HG03196 (cell line): ENCODE results near the gene ATRIP.
"Not testable (repeated sequence)": the region's sequence is repeated elsewhere in the genome, so short reads cannot be mapped to it uniquely, and the experiment has no call there.

Source experiments
- ATAC-seq: cut with Tn5 transposase; IDR thresholded peaks from one replicate; pipeline ENCODE4 v1.9.1; 2021; ENCODE audit not compliant: unreplicated experiment

The ATRIP gene

GRCh38 chr3:48446425-48447193 is at the start of gene ATRIP:
TSS of gene ATRIP (plus strand) at chr3:48446737. CDS start at chr3:48446846, 109 bp downstream.
- ATAC-seq = peak; percentile 83

- ATAC-seq = no peak
Measured at GRCh38 chr3:48397767-48398681, 48.5 kb upstream of the ATRIP start.

GRCh38 chr3:48398701-48399386 is 47.7 kb upstream of the ATRIP start:
- ATAC-seq = no peak

- ATAC-seq = no peak
Measured at GRCh38 chr3:48399387-48400172, 47.0 kb upstream of the ATRIP start.

GRCh38 chr3:48400824-48401433 is 45.6 kb upstream of the ATRIP start:
- no peak for ATAC-seq

- ATAC-seq = not testable (repeated sequence)
Measured at GRCh38 chr3:48401434-48401901, 45.1 kb upstream of the ATRIP start.

GRCh38 chr3:48402281-48402732 is 44.2 kb upstream of the ATRIP start:
- no peak for ATAC-seq

GRCh38 chr3:48402907-48403306 is 43.6 kb upstream of the ATRIP start:
- no peak for ATAC-seq

GRCh38 chr3:48403533-48404439 is 42.8 kb upstream of the ATRIP start:
- ATAC-seq = no peak

- no peak for ATAC-seq
Measured at GRCh38 chr3:48404440-48405342, 41.8 kb upstream of the ATRIP start.

- ATAC-seq = no peak
Measured at GRCh38 chr3:48405343-48405881, 41.1 kb upstream of the ATRIP start.

GRCh38 chr3:48405971-48406370 is 40.6 kb upstream of the ATRIP start:
- ATAC-seq = no peak

- no peak for ATAC-seq
Measured at GRCh38 chr3:48406443-48407431, 39.8 kb upstream of the ATRIP start.

- no peak for ATAC-seq
Measured at GRCh38 chr3:48407542-48408099, 38.9 kb upstream of the ATRIP start.

- ATAC-seq = no peak
Measured at GRCh38 chr3:48408823-48409281, 37.7 kb upstream of the ATRIP start.
